ENCODE data around the gene THUMPD1. TPM values are rescaled to one million over a fixed set of nuclear protein-coding genes. Genes with fewer than 3 reads are reported as not detected.
A peak's percentile ranks its signal among the peaks of the same experiment; 100 is the strongest.
"Not testable (repeated sequence)": the region's sequence is repeated elsewhere in the genome, so short reads cannot be mapped to it uniquely, and the experiment has no call there.

THUMPD1 gene
- total RNA-seq, 2 experiments from 2014 or later, result 44.9 to 45.0 TPM

DNA sequence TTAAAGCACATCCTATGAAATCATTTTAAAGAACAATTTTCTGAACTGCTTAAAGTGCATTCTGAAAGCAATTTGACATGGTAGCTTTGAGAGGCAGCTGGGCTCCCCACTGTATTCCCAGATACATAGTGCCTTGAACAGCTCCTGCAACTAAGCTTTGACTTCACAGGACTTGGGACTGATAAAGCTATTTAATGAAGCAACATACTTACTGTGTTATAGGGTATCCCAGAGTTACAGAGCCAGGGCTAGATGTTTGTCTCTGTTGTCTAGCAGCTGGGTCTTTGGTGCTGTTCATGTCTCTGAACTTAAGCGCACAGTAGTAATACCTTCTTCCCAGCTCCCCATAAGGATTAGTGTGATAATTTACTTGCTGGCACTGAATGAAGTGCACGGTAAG lies 45.0 kb downstream of the THUMPD1 start:
- ChIA-PET CTCF (no interaction called here), POLR2A (no interaction called here)
- no peak for ATAC-seq
- Mint-ChIP-seq H3K27ac (no peak overlapping the region), H3K36me3 (ENCODE audit: low read depth) (no peaks in the 10 kb centered on the region), H3K4me3 (no peak overlapping the region), H3K9me3 (peaks cover 1% of the 10 kb centered on the region), H3K27me3 (peaks cover 8% of the 10 kb centered on the region), H3K4me1 (ENCODE audit: low read depth) (no peaks in the 10 kb centered on the region)
- intact Hi-C loops (cut with micrococcal nuclease), result no loop called here
- TF ChIP-seq, protein P1, sequence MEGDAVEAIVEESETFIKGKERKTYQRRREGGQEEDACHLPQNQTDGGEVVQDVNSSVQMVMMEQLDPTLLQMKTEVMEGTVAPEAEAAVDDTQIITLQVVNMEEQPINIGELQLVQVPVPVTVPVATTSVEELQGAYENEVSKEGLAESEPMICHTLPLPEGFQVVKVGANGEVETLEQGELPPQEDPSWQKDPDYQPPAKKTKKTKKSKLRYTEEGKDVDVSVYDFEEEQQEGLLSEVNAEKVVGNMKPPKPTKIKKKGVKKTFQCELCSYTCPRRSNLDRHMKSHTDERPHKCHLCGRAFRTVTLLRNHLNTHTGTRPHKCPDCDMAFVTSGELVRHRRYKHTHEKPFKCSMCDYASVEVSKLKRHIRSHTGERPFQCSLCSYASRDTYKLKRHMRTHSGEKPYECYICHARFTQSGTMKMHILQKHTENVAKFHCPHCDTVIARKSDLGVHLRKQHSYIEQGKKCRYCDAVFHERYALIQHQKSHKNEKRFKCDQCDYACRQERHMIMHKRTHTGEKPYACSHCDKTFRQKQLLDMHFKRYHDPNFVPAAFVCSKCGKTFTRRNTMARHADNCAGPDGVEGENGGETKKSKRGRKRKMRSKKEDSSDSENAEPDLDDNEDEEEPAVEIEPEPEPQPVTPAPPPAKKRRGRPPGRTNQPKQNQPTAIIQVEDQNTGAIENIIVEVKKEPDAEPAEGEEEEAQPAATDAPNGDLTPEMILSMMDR (IDR thresholded peaks at IDR 0.05), result no peak
- DNase-seq, result no peak

DNA sequence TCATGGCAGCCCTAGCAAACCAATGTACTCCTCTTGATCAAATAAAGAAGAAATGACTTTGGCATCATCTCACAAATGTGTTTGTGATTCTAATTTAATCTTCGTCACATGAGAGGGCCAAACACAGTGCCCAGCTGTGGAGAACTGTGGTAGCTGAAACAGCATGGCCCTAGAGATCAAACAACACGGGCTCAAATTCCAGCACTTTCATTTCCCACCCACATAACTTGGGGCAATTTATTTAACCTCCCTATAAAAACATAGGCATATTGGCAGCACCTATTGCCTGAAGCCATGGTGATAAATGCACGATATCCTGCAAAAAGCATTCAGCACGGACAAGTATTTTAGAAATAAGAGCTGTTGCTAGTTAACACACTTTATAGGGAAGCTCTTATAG lies 46.6 kb downstream of the THUMPD1 start:
- CTCF ChIA-PET, result no interaction called here
- H3K36me3 Mint-ChIP-seq (ENCODE audit: low read depth), result no peaks in the 10 kb centered on the region
- TF ChIP-seq, protein P1 (IDR thresholded peaks at IDR 0.05), result no peak
- H3K27me3 Mint-ChIP-seq, result peaks cover 8% of the 10 kb centered on the region
- ATAC-seq (no peak), DNase-seq (no peak)
- POLR2A ChIA-PET, result no interaction called here
- H3K4me1 Mint-ChIP-seq (ENCODE audit: low read depth), result no peaks in the 10 kb centered on the region
- intact Hi-C loops (cut with micrococcal nuclease), result no loop called here
- no peak overlapping the region for H3K27ac Mint-ChIP-seq
- no peak overlapping the region for H3K4me3 Mint-ChIP-seq
- H3K9me3 Mint-ChIP-seq, result no peaks in the 10 kb centered on the region

DNA sequence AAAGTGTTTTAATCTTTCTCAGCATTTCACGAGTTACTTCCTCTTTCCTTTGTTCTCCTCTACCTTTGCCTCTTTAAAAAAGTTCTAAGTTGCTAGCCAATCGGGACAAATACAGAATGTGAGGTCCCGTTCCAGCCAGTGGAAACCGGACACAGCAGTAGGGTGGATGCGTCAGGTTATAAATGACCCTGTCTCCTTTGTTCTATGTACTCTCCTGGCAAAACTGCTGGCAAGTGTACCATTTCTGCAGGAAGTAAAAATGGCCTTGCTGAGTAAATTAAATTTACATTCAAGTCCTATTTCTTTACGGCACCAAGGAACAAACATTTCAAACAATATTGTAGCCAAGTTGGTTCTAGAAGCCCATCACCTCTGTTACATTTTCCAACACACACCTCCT lies 47.5 kb downstream of the THUMPD1 start:
- CTCF ChIA-PET, ATAC-seq: not testable (repeated sequence)

DNA sequence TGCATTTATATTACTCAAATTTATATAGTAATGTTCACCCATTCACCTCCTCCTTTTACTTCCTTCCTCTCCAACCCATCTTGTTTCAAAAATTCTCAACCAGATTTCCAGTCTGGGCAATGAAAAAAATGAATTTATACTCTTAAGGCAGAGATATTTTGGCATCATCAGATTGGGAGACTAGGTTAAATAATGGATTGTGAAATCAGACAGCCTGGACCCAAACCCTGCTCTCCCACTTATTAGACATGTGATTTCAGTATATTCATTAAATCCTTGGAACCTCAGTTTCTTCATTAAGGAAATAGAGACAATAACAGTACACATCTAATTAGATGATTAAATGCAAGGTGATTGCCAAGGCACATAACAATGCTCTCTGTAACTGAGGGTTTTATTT lies 52.0 kb downstream of the THUMPD1 start:
- intact Hi-C loops (cut with micrococcal nuclease), result no loop called here
- H3K4me3 Mint-ChIP-seq, result no peak overlapping the region
- ChIA-PET CTCF (no interaction called here), POLR2A (interaction anchor here (0.6 kb wide), 1 partner anchor 19 kb away, joined by 3 read pairs; no protein-coding TSS in a partner anchor)
- H3K9me3 Mint-ChIP-seq, result no peaks in the 10 kb centered on the region
- ATAC-seq (no peak), DNase-seq (no peak)
- peaks cover 1% of the 10 kb centered on the region for H3K4me1 Mint-ChIP-seq (ENCODE audit: low read depth)
- peaks cover 6% of the 10 kb centered on the region for H3K27me3 Mint-ChIP-seq
- H3K36me3 Mint-ChIP-seq (ENCODE audit: low read depth), result no peaks in the 10 kb centered on the region
- TF ChIP-seq, protein P1 (IDR thresholded peaks at IDR 0.05), result no peak
- H3K27ac Mint-ChIP-seq, result no peak overlapping the region

More for the DNA sequence above, 47.5 kb downstream of the THUMPD1 start:
- H3K27ac Mint-ChIP-seq; intact Hi-C loops (cut with micrococcal nuclease); H3K4me1 Mint-ChIP-seq (ENCODE audit: low read depth); DNase-seq; H3K27me3 Mint-ChIP-seq; H3K36me3 Mint-ChIP-seq (ENCODE audit: low read depth); H3K4me3 Mint-ChIP-seq; H3K9me3 Mint-ChIP-seq; POLR2A ChIA-PET: not testable (repeated sequence)

DNA sequence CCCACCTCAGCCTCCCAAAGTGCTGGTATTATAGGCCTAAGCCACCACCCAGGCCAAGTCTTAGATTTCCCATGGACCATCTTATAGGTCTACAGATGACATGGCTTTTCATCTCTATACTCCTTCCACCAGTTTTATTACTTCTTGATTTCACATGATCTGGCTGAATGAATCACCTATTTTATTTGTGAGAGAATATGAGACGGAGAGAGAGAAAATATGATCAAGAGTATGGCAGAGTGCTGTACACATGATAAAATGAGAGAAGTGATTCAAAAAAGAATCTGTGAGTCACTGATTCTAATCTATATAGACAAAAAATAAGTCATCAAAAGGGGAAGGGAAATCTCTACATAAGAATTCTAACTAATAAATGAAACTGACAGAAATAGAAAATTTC lies 57.8 kb downstream of the THUMPD1 start:
- Mint-ChIP-seq H3K27ac (peak overlapping the region; percentile 75), H3K4me3 (no peak overlapping the region), H3K27me3 (peaks cover 3% of the 10 kb centered on the region), H3K4me1 (ENCODE audit: low read depth) (peaks cover 12% of the 10 kb centered on the region), H3K36me3 (ENCODE audit: low read depth) (no peaks in the 10 kb centered on the region), H3K9me3 (no peaks in the 10 kb centered on the region)
- intact Hi-C loops (cut with micrococcal nuclease), result no loop called here
- TF ChIP-seq, protein P1 (IDR thresholded peaks at IDR 0.05), result no peak
- ATAC-seq (peak; percentile 85), DNase-seq (no peak)
- POLR2A ChIA-PET, result no interaction called here
- CTCF ChIA-PET, result interaction anchor here (1.3 kb wide), 1 partner anchor 8 kb away, joined by 3 read pairs; no protein-coding TSS in a partner anchor

Other genes with a start within 250 kb of the THUMPD1 start
- not detected for gene ACSM2B, start 165.5 kb downstream of the THUMPD1 start, total RNA-seq
- gene ACSM1, start 44.1 kb downstream of the THUMPD1 start, total RNA-seq, result not detected
- gene ACSM3, start 22.2 kb upstream of the THUMPD1 start, total RNA-seq, result 10 to 100 TPM; 16.1 to 16.6 TPM
- gene ERI2, start 64.7 kb upstream of the THUMPD1 start, total RNA-seq, result 10 to 100 TPM; 16.1 to 17.7 TPM
- 10 to 100 TPM; 16.4 to 20.4 TPM for gene REXO5, start 64.7 kb upstream of the THUMPD1 start, total RNA-seq
- 1 to 10 TPM; 5.9 to 6.9 TPM for gene DCUN1D3, start 158.5 kb upstream of the THUMPD1 start, total RNA-seq
- gene LYRM1, start 159.0 kb upstream of the THUMPD1 start, total RNA-seq, result 10 to 100 TPM; 31.3 to 32.5 TPM

Data from activated CD8-positive, alpha-beta T cell treated with anti-CD3 and anti-CD28 coated beads for 36 hours (primary cell).